Activated T-cell treated with anti-CD3 and anti-CD28 coated beads for 48 hours (primary cell): ENCODE data around the gene ASPHD1.
"Not testable (repeated sequence)": the region's sequence is repeated elsewhere in the genome, so short reads cannot be mapped to it uniquely, and the experiment has no call there.

Experiments used
- DNase-seq: peaks from one replicate; pipeline ENCODE4 v3.0.0-alpha.2; 2020; ENCODE audit warnings: low read depth

The ASPHD1 gene

GRCh38 chr16:29908719-29909220, 8.5 kb downstream of the ASPHD1 start:
- no peak for DNase-seq

GRCh38 chr16:29909391-29909790, 9.1 kb downstream of the ASPHD1 start:
- DNase-seq: no peak

- DNase-seq: not testable (repeated sequence)
Observed at GRCh38 chr16:29909851-29910250, 9.6 kb downstream of the ASPHD1 start.

GRCh38 chr16:29910819-29911675, 10.8 kb downstream of the ASPHD1 start:
- no peak for DNase-seq

GRCh38 chr16:29911676-29912010, 11.4 kb downstream of the ASPHD1 start:
- no peak for DNase-seq

GRCh38 chr16:29912087-29912486, 11.8 kb downstream of the ASPHD1 start:
- DNase-seq: no peak

- DNase-seq: no peak
Observed at GRCh38 chr16:29913514-29913913, 13.2 kb downstream of the ASPHD1 start.

GRCh38 chr16:29915590-29916247, 15.4 kb downstream of the ASPHD1 start:
- no peak for DNase-seq

GRCh38 chr16:29916979-29917378, 16.7 kb downstream of the ASPHD1 start:
- DNase-seq: no peak

- DNase-seq: no peak
Observed at GRCh38 chr16:29920288-29921033, 20.2 kb downstream of the ASPHD1 start.

GRCh38 chr16:29921034-29921385, 20.7 kb downstream of the ASPHD1 start:
- no peak for DNase-seq

GRCh38 chr16:29922326-29922725, 22.0 kb downstream of the ASPHD1 start:
- DNase-seq: no peak

- no peak for DNase-seq
Observed at GRCh38 chr16:29922986-29923501, 22.8 kb downstream of the ASPHD1 start.

- DNase-seq: no peak
Observed at GRCh38 chr16:29925105-29925756, 24.9 kb downstream of the ASPHD1 start.

- peak; percentile 96 for DNase-seq
Observed at GRCh38 chr16:29925781-29926710, 25.8 kb downstream of the ASPHD1 start, which contains the start of gene KCTD13. Gene KCTD13, minus strand, starts transcription at chr16:29926226. Its CDS starts 193 bp downstream, at chr16:29926033.

- DNase-seq: no peak
Observed at GRCh38 chr16:29926711-29927052, 26.4 kb downstream of the ASPHD1 start.

- no peak for DNase-seq
Observed at GRCh38 chr16:29927070-29927905, 27.0 kb downstream of the ASPHD1 start.

- DNase-seq: not testable (repeated sequence)
Observed at GRCh38 chr16:29931750-29932149, 31.5 kb downstream of the ASPHD1 start.

GRCh38 chr16:29940656-29941055, 40.4 kb downstream of the ASPHD1 start:
- no peak for DNase-seq
